Activated CD8-positive, alpha-beta T cell treated with anti-CD3 and anti-CD28 coated beads for 36 hours (primary cell): ENCODE data around the gene CCDC24. TPM values are rescaled to one million over a fixed set of nuclear protein-coding genes. Genes with fewer than 3 reads are reported as not detected.

Source experiments
- ATAC-seq: fragments of 200-7000 bp; cut with Tn5 transposase; one replicate; pipeline ENCODE4 v1.10.0; 2021; ENCODE audit warnings: mild to moderate bottlenecking, moderate library complexity
- CTCF ChIA-PET: fragments of 350-600 bp; sonication (Branson Sonifier 250); formaldehyde crosslinking; loops from one replicate; lab custom pipeline; 2021; ENCODE audit warnings: antibody characterized with exemption; lab: Charles Lee
- POLR2A ChIA-PET: fragments of 350-600 bp; sonication (Branson Sonifier 250); formaldehyde crosslinking; loops from one replicate; lab custom pipeline; 2021; ENCODE audit warnings: antibody characterized with exemption; lab: Charles Lee
- DNase-seq: peaks from one replicate; pipeline ENCODE4 v3.0.0-alpha.2; 2020
- H3K27ac Mint-ChIP-seq: one replicate; pipeline ENCODE4 v1.8.0; 2021; ENCODE audit warnings: mild to moderate bottlenecking, mixed read lengths
- H3K27me3 Mint-ChIP-seq: one replicate; pipeline ENCODE4 v1.8.0; 2021; ENCODE audit warnings: mixed read lengths
- H3K36me3 Mint-ChIP-seq: one replicate; pipeline ENCODE4 v1.8.0; 2021; ENCODE audit warnings: low read depth, mixed read lengths
- H3K4me1 Mint-ChIP-seq: one replicate; pipeline ENCODE4 v1.8.0; 2021; ENCODE audit warnings: low read depth, mixed read lengths
- H3K4me3 Mint-ChIP-seq: one replicate; pipeline ENCODE4 v1.8.0; 2021; ENCODE audit warnings: mild to moderate bottlenecking, moderate library complexity, mixed read lengths
- H3K9me3 Mint-ChIP-seq: one replicate; pipeline ENCODE4 v1.8.0; 2021; ENCODE audit warnings: mixed read lengths
- intact Hi-C: fragments of 100-400 bp; cut with micrococcal nuclease; formaldehyde crosslinking; loops from one replicate; pipeline ENCODE4 v1.10.0; 2022
- total RNA-seq, 2 experiments: library from RNA; stranded (reverse); gene quantifications; one replicate each; pipeline ENCODE4 v1.2.3, GENCODE V29; 2021
- TF ChIP-seq, protein P1 (sequence below): fragments of 200-600 bp; IDR thresholded peaks from one replicate; pipeline ENCODE4 v1.8.0; 2022; ENCODE audit warnings: antibody characterized with exemption, mild to moderate bottlenecking

The CCDC24 gene
- total RNA-seq, 2 experiments from 2014 or later, result 1.4 to 1.8 TPM

DNA sequence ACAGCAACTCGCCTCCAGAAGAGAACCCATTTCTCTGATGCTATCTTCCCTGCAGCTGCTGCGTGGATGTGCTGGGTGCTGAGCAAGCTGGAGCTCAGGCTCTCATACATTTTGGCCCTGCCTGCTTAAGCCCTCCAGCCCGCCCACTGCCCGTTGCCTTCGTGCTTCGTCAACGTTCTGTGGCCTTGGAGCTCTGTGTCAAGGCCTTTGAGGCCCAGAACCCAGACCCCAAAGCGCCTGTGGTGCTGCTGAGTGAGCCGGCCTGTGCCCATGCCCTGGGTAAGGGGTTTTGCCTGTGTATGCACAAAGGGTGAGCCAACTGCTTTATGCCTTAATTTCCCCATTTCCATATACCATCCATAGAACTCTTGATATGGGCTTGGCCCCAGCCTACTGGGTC lies 20.5 kb upstream of the CCDC24 start:
- Mint-ChIP-seq H3K4me3 (peak overlapping the region; percentile 85), H3K9me3 (no peaks in the 10 kb centered on the region), H3K4me1 (peaks cover 23% of the 10 kb centered on the region), H3K27ac (no peak overlapping the region), H3K27me3 (no peaks in the 10 kb centered on the region), H3K36me3 (peaks cover 21% of the 10 kb centered on the region)
- POLR2A ChIA-PET, result interaction anchor here (0.8 to 2.4 kb wide), 7 partner anchors 16 to 60 kb away, joined by 3 to 9 read pairs (median 4); partner anchors contain the start of genes CCDC24, IPO13 and SLC6A9
- TF ChIP-seq, protein P1, sequence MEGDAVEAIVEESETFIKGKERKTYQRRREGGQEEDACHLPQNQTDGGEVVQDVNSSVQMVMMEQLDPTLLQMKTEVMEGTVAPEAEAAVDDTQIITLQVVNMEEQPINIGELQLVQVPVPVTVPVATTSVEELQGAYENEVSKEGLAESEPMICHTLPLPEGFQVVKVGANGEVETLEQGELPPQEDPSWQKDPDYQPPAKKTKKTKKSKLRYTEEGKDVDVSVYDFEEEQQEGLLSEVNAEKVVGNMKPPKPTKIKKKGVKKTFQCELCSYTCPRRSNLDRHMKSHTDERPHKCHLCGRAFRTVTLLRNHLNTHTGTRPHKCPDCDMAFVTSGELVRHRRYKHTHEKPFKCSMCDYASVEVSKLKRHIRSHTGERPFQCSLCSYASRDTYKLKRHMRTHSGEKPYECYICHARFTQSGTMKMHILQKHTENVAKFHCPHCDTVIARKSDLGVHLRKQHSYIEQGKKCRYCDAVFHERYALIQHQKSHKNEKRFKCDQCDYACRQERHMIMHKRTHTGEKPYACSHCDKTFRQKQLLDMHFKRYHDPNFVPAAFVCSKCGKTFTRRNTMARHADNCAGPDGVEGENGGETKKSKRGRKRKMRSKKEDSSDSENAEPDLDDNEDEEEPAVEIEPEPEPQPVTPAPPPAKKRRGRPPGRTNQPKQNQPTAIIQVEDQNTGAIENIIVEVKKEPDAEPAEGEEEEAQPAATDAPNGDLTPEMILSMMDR, result no peak
- CTCF ChIA-PET, result interaction anchor here (0.7 to 2.9 kb wide), 4 partner anchors 34 to 208 kb away, joined by 3 to 9 read pairs (median 5); no protein-coding TSS in a partner anchor
- DNase-seq, result no peak
- no peak for ATAC-seq
- intact Hi-C loops, result no loop called here

DNA sequence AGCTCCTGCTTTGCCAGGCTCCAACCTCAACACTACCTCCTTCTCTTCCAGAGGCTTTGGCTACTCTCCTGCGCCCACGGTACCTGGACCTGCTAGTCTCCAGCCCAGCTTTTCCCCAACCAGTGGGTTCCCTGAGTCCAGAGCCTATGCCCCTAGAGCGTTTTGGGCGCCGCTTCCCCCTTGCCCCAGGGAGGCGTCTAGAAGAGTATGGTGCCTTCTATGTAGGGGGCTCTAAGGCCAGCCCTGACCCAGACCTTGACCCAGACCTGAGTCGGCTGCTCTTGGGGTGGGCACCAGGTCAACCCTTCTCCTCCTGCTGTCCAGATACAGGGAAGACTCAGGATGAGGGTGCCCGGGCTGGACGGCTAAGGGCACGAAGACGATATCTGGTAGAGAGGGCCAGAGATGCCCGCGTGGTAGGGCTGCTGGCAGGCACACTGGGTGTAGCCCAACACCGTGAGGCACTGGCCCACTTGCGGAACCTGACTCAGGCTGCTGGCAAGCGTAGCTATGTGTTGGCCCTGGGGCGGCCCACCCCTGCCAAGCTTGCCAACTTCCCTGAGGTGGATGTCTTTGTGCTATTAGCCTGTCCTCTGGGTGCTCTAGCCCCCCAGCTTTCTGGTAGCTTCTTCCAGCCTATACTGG lies 19.9 kb upstream of the CCDC24 start:
- H3K27me3 Mint-ChIP-seq, result no peaks in the 10 kb centered on the region
- ATAC-seq, result no peak
- peaks cover 28% of the 10 kb centered on the region for H3K4me1 Mint-ChIP-seq
- TF ChIP-seq, protein P1, result no peak
- no peaks in the 10 kb centered on the region for H3K9me3 Mint-ChIP-seq
- ChIA-PET CTCF (interaction anchor here (1.1 to 2.9 kb wide), 5 partner anchors 26 to 208 kb away, joined by 4 to 9 read pairs (median 5); no protein-coding TSS in a partner anchor), POLR2A (interaction anchor here (1.3 to 2.4 kb wide), 6 partner anchors 16 to 59 kb away, joined by 3 to 9 read pairs (median 3); partner anchors contain the start of genes CCDC24, IPO13 and SLC6A9)
- intact Hi-C loops, result no loop called here
- peak overlapping the region; percentile 85 for H3K4me3 Mint-ChIP-seq
- no peak for DNase-seq
- H3K27ac Mint-ChIP-seq, result no peak overlapping the region
- peaks cover 27% of the 10 kb centered on the region for H3K36me3 Mint-ChIP-seq

DNA sequence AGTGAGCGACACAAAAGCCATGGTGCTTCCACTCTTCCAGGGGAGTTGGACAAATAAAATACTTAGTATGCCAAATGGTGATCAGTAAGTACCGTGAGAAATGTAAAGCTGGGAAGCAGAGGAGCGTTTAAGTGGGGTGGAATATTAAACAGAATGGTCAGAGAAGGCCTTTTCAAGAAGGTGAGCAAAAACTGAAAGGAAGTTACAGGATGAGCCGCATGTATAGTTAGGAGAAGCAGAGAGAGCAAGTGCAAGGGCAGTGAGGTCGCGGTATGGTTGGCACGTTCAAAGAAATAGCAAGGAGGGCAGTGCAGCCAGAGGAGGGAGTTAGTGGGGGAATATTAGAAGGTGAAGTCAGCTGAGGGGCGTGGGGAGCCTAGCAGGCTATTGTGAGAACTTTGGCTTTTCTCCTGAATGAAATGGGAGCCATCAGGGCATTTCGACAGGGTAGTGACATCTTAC lies 17.4 kb upstream of the CCDC24 start:
- H3K9me3 Mint-ChIP-seq, result no peaks in the 10 kb centered on the region
- H3K36me3 Mint-ChIP-seq, result peaks cover 48% of the 10 kb centered on the region
- peak overlapping the region; percentile 90 for H3K4me3 Mint-ChIP-seq
- no peak for DNase-seq
- H3K27ac Mint-ChIP-seq, result peak overlapping the region; percentile 90
- ATAC-seq, result no peak
- H3K27me3 Mint-ChIP-seq, result no peaks in the 10 kb centered on the region
- CTCF ChIA-PET, result interaction anchor here (0.8 to 4.2 kb wide), 6 partner anchors 27 to 74 kb away, joined by 3 to 20 read pairs (median 6); partner anchors contain the start of gene IPO13
- H3K4me1 Mint-ChIP-seq, result peaks cover 51% of the 10 kb centered on the region
- POLR2A ChIA-PET, result interaction anchor here (1.4 to 3.2 kb wide), 6 partner anchors 14 to 69 kb away, joined by 3 to 13 read pairs (median 7); partner anchors contain the start of genes CCDC24 and SLC6A9
- intact Hi-C loops, result no loop called here
- TF ChIP-seq, protein P1, result no peak

DNA sequence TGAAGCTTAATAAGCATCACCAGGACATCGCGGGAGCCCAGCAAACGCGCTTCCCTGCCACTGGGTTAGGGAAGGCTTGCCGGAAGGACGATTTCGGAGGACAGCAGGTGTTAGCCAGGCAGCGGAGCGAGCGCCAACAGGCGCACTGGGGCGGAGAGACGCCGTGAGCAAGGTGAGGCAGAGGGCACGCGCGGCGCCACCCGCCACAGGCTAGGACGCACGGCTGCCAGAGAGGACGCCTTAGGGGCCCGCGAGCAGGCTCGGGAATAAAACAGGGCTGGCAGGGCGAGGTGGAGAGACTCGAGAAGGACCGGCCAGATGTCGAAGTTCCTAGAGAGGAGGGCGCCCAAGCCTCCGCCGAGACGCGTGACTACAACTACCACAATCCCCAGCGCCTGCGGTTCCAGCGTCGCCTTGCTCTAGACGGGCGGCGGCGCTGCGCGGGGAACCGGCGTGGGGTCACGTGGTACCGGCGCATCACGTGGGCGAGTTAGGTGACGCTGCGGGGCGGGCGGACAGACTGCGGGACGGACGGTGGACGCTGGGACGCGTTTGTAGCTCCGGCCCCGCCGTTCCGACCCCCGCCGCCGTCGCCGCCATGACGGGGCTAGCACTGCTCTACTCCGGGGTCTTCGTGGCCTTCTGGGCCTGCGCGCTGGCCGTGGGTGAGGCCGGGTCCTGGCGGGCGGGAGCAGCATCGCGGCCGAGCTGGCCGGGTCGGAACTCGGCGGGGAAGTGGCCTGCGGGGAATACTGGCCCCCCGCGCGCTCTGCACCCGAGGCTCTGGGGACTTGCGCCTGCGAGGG lies 16.8 kb upstream of the CCDC24 start, which contains the start of gene ATP6V0B:
Gene ATP6V0B, plus strand, starts transcription at position 518 of the 806 bp plus-strand sequence. Its CDS starts 81 bp downstream, at position 599.
- peak within 1 kb of the TSS; percentile 90 for H3K27ac Mint-ChIP-seq
- peaks cover 48% of the 10 kb centered on the region for H3K36me3 Mint-ChIP-seq
- intact Hi-C loops, result no loop called here
- no peaks in the 10 kb centered on the region for H3K27me3 Mint-ChIP-seq
- H3K4me3 Mint-ChIP-seq, result peak within 1 kb of the TSS; percentile 90
- POLR2A ChIA-PET, result interaction anchor here (1.0 to 3.2 kb wide), 12 partner anchors 11 to 69 kb away, joined by 3 to 13 read pairs (median 5); partner anchors contain the start of genes CCDC24 and SLC6A9
- peaks cover 48% of the 10 kb centered on the region for H3K4me1 Mint-ChIP-seq
- DNase-seq (peak; percentile 98), ATAC-seq (peak; percentile 72)
- TF ChIP-seq, protein P1, result no peak
- no peaks in the 10 kb centered on the region for H3K9me3 Mint-ChIP-seq
- CTCF ChIA-PET, result interaction anchor here (0.9 to 4.2 kb wide), 12 partner anchors 15 to 73 kb away, joined by 3 to 20 read pairs (median 5); partner anchors contain the start of gene IPO13
